Femur (tissue), 1 donor: ENCODE data around the gene RGS2.

Experiments
- DNase-seq: peaks from one replicate; pipeline ENCODE4 v3.0.0-alpha.2; 2017

Gene RGS2

DNA sequence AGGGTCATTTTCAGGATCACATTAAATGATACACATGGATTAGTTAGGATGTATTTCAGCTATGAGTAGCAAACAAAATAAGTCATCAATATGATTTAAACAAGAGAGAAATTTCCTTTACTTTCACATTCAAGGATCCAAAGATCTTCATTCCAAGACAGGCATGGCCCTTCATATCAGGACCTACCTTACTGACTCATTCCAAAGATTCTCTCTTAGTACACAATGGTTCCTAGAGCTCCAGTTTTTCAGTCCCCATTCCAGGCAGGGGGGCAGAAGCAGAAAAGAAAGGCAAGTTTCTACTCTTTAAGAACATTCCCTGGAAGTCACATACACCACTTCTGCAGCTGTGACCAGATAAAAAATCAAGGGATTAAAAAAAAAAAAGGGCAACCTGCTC is 23.7 kb downstream of the RGS2 start:
- no peak for DNase-seq

DNA sequence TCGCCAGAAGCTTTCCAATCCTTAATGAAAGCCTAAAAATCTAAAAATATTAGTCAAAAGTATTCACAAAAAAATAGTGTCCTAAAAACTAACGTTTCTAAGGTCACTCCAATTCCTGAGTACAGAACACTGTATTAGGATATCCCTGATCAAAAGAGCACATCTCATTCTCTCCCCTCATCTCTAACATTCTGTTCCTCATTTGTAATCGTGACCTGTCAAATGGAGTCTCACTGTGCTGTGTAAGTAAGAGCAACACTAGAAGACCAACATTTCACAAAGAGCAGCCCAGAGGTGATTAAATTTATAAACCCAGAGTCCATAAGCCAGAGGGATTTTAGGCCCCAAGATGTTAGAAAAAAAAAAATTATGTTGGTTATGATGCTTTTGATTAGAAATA is 26.3 kb downstream of the RGS2 start:
- DNase-seq, result no peak

DNA sequence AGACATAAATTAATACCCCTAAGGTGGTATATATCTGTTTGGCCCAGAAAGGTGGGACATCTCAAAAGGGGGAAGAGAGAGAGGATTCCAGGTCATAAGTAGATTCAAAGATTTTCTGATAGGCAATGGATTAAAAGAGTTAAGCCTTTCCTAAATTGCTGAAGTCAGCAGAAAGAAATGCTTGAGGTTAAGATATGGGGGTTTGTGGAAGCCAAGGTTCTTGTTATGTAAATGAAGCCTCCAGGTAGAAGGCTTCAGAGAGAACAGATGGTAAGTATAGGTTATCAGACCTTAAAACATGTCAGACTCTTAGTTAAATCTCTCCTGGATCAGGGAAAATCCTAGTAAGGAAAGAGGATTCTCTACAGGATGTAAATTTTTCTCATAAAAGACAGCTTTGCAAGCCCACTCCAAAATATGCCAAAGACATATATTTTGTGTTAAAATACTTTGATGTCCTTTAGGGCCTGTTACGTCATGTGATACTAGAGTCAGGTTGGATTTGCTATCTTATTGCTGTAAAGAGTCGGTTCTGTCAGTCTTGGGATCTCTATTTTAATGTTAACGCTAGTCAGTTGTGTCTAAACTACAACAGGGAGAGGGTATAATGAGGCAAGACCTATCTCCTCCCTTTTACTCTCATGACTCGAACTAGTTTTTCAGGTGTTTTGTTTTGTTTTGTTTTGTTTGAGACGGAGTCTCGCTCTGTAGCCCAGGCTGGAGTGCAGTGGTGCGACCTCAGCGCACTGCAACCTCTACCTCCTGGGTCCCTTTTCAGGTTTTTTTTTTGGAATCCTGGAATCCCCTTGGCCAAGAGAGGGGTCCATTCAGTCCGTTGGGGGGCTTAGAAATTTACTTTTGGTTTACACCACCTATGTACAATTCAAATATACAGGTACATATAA is 30.6 kb downstream of the RGS2 start:
- no peak for DNase-seq

DNA sequence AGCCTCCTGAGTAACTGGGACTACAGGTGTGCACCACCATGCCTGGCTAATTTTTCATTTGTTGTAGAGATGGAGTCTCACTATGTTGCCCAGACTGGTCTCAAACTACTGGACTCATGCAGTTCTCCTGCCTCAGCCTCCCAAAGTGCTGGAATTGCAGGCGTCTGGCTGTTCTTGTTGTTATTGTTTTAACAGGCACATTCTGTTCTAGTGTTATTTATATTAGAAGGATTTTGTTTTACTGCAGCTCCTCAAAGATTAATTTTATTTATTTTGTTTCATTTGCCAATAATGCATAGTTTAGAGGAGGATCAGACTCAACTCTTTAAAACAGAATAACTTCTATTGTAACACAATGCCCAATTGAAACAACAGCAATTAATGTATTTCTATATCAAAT is 35.5 kb downstream of the RGS2 start:
- DNase-seq, result no peak

DNA sequence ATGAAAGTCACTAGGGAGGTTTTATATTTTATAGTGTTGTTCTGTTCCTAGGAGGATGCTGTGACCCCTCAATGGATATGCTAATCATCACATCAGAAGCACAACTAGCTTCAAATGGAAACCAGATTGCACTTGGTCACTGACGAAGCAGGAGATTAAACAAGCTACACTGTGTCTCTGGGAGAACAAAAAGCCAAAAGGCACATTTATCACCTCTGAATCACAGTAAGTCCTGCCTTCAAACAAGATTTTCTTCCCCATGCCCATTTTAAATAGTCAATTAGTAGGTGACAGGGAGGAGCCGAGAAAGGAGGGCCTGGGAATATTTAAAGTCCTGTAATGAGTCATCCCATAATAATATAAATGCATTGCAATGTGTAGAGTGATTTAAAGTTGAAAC is 38.1 kb downstream of the RGS2 start:
- DNase-seq, result no peak

DNA sequence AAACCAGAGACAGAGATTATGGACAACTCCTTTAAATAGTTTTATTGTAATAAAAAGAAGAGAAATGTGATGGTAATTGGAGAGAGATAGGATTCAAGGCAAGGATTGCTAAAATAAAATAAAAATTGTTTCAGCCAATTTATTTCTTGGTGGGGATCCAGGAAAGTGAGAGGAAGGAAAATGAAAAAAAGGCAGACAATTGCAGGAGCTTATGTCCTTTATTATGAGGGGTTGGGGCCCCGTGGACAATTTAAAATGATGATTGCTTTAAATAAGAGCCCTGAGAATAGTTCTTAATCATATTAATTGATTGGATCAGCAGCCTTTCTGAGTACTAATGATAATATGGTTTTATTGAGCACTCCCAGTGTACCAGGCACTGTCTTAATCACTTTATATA is 40.2 kb downstream of the RGS2 start:
- DNase-seq, result no peak

DNA sequence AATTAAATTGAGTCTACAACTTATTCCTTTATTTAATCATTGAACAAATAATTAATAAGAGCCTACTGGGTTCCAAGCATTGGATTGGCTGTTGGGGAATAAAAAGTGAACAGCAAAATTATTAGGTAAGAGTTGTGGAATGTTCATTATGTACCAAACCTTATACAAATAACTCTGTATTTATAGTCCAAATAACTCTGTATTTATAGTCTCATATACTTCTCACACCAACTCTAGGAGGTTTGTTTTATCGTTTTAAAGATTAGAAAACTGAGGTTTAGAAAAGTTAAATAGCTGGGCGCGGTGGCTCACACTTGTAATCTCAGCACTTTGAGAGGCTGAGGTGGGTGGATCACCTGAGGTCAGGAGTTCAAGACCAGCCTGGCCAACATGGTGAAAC is 40.6 kb downstream of the RGS2 start:
- no peak for DNase-seq

DNA sequence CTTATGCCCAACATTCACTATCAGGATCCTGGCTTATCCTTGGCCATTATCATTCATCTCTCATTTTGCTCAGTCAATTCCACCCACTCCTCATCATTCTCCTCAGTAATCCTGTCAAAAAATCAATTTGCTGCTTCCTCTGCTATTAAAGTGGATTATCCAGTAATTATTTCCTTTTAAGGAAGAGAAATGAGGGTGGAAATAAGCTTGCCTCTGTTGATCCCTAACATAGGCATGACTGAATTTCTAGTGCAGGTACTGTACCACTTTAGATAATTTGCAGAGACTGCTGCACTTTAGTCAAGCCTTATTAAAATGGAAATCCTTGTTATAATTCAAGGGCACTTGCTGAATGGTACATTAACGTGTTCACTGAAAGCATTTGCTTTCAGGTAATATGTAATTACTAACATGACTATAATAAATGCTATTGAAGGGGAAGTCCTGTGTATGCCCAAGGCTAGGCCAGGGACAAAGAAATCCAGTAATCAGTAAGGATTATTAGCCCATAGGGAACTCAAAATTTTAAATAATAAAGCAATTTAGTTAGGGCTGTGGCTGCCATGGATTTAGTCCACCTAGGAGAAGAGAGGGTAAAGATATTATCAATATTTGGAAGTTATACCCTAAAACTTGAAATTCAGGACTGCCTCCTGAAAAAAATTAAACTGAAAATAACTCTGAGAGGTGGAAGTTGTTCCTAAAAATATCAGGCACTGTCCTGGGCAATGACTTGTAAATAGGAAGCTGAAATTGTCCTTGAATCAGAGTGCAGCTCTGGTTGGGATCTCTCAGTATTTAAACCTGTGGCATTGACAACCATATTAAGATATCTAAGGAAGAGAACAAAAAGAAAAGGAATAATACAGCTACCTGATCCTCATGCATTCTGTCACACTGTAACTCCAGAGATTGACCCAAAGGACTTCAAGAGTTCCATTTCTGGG is 43.4 kb downstream of the RGS2 start:
- DNase-seq, result no peak

DNA sequence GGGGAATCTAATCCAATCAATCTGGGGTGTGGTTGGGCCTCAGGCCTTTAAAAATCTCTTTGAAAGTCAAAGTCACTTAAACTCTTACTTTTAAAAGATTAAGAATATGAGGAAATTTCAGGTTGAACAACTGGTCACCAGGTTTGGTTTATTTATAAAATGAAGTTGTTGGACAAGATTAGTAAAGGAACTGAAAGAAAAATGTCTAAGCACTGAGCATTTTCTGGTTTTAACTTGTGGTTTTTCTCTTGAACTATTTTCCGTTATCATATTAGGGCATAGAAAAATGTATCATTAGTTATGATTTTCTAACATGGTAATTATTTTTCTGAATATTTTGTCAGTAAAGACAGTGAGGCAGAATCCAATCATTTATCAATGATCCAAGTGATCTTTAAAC is 49.6 kb downstream of the RGS2 start:
- DNase-seq, result no peak

DNA sequence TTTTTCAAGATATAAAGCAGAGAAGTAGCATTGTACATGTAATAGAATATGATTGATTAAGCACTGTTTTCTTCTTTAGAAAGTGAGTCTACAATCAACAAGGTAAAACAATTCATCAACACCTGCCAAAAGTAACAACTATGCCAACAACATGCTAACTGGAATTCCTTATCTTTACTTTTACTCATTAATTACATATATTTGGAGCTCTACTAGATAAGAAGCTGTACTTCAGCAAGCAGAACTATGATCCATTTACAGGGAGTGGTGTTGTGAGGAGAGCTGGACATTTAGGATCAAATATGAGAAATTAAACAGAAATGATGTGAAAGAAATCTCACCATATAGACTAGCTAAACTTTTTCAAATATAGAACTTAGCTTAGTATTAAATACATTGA is 51.0 kb downstream of the RGS2 start:
- DNase-seq, result no peak

DNA sequence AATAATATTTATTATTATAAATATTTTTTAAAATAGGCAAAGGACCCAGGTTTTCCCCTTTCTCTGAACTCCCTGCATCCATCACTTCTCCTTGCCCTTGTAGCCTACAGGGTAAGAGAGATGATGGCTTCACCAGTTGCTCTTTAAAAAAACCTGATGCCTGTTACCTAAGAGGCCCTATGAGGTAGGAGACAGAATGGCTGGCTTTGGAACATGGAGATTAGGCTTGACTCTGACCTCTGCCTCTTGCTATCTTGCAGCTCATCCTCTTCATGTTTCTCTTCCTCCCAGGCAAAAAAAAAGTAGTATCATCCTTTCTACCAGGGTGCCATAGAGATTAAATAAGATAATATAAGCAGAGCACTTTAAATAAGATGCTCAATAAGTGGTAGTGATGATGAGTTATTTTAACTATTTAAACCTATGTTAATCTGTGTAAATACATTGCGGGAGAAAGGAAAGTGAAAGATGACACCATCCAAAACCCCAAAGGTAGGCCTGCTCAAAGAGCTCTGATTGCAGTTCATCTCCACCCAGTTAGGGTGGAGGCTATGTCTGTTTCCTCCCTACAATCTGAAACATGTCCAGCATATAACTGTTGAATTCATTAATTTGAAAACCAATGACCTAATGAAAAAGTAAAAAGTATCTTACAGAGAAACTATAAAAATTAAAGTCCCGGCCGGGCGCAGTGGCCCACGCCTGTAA is 51.8 kb downstream of the RGS2 start:
- DNase-seq, result no peak

DNA sequence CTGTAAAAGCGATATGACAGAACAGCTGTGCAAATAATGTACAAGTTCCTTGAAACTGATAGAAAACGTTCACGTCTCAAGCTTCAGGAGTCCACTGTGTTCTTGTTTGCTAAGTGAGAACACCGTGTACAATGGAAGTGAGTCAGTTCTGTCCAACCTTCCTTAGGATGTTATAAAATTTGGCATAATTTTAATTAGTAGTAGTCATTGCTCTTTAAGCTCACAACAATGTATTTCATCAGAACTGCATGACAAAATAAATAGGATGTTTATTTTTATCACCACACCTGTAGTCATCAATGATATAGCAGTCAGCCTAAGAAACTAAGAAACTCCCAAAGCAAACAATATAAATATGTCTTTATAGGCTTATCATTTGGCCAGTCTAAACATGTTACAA is 53.0 kb downstream of the RGS2 start:
- DNase-seq, result no peak
